ENCODE data around the gene GPR27.
A peak's percentile ranks its signal among the peaks of the same experiment; 100 is the strongest.

DNA sequence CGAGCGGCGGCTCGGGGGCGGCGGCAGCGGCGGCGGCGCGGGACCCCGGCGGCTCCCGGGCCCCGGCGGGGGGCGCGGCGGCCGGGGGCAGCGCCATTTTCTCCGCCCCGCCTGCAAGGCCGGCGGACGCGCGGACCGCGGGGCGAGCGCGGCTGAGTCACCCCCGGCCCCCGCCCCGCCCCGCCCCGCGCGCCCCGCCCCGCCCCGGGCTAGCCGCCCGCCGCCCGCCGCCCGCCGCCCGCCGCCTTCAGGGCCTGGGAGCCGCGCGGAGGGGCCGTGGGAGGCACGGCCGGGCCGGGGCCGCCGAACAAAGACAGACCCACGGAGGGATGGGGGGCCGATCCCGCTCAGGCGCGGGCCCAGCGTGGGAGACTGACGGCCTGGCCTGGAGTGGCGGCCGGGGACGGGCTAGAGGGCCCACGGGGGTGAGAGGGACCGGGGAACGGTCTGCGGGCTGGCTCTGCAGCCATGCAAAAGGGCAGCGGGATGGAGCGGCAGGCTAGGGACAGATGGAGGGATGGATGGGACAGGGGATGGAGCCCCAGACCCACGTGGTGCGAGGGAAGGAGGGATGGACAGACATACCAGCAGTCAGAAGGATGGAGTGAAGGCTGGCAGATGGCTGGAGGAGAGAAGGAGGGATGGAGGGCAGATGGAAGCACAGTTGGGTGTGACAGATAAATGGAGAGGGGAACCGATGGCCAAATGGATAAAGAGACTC is 28.2 kb upstream of the GPR27 start, which contains the start of gene EIF4E3:
- no peak for TF ChIP-seq ELF4 (IDR thresholded peaks at IDR 0.05)
- no peak for TF ChIP-seq FOXM1 (IDR thresholded peaks at IDR 0.05; ENCODE audit: borderline replicate concordance)
- TF ChIP-seq TARDBP (IDR thresholded peaks at IDR 0.05): no peak
- no peak for TF ChIP-seq BHLHE40 (IDR thresholded peaks at IDR 0.05; ENCODE audit: borderline replicate concordance)
- no peak for TF ChIP-seq FOXA1 (IDR thresholded peaks at IDR 0.05)
- TF ChIP-seq, protein P1, sequence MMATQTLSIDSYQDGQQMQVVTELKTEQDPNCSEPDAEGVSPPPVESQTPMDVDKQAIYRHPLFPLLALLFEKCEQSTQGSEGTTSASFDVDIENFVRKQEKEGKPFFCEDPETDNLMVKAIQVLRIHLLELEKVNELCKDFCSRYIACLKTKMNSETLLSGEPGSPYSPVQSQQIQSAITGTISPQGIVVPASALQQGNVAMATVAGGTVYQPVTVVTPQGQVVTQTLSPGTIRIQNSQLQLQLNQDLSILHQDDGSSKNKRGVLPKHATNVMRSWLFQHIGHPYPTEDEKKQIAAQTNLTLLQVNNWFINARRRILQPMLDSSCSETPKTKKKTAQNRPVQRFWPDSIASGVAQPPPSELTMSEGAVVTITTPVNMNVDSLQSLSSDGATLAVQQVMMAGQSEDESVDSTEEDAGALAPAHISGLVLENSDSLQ (IDR thresholded peaks at IDR 0.05): 0 out of 2 replicates have a peak, but pooled peaks have one; percentile 7
- TF ChIP-seq SUZ12 (IDR thresholded peaks at IDR 0.05): no peak
- TF ChIP-seq SP1 (IDR thresholded peaks at IDR 0.05): no peak
- no peak for TF ChIP-seq FOXK2 (IDR thresholded peaks at IDR 0.05)
- no peak; the same call in 1 of the 2 replicates for TF ChIP-seq L3MBTL2 (conservative IDR thresholded peaks at IDR 0.05)
- no peak for TF ChIP-seq ZNF384 (IDR thresholded peaks at IDR 0.05)
- no peak for TF ChIP-seq LEF1 (IDR thresholded peaks at IDR 0.05; ENCODE audit: borderline replicate concordance)
- TF ChIP-seq ARNT (IDR thresholded peaks at IDR 0.05): no peak

Measured in HEK293T (cell line).